HAP-1 (cell line): ENCODE measurements around the gene RAD54L2.
"Not testable (repeated sequence)": the region's sequence is repeated elsewhere in the genome, so short reads cannot be mapped to it uniquely, and the experiment has no call there.

ENCODE experiments used
- DNase-seq, 2 experiments: peaks; one replicate each; pipeline ENCODE4 v3.0.0-alpha.2; 2016 to 2020; ENCODE audit warnings: low spot score in 2 of 2
- H3K27me3 ChIP-seq: fragments of 250-450 bp; sonication (Bioruptor Pico); 2 replicates; pipeline ENCODE4 v1.5.1; 2020; ENCODE audit warnings: low read depth, mild to moderate bottlenecking, moderate library complexity
- H3K36me3 ChIP-seq: fragments of 250-450 bp; sonication (Bioruptor Pico); replicated peaks from 2 replicates; pipeline ENCODE4 v1.5.1; 2020; ENCODE audit warnings: mild to moderate bottlenecking
- H3K4me1 ChIP-seq: fragments of 250-450 bp; sonication (Bioruptor Pico); 2 replicates; pipeline ENCODE4 v1.5.1; 2020; ENCODE audit warnings: mild to moderate bottlenecking
- H3K4me3 ChIP-seq: fragments of 250-450 bp; sonication (Bioruptor Pico); 2 replicates; pipeline ENCODE4 v1.5.1; 2020; ENCODE audit warnings: mild to moderate bottlenecking, moderate library complexity
- H3K9me3 ChIP-seq: fragments of 250-450 bp; sonication (Bioruptor Pico); 2 replicates; pipeline ENCODE4 v1.5.1; 2020; ENCODE audit warnings: mild to moderate bottlenecking, moderate library complexity
- in situ Hi-C: fragments of 300-500 bp; cut with MboI; formaldehyde crosslinking; loops from 3 replicates; pipeline ENCODE4 v1.14.3; 2020; ENCODE audit warnings: low sequenced_read_pairs, inconsistent platforms, mixed read lengths

RAD54L2 gene

GRCh38 chr3:51559961-51560360, 21.4 kb downstream of the RAD54L2 start:
- no peak for DNase-seq

GRCh38 chr3:51562403-51562802, 23.9 kb downstream of the RAD54L2 start:
- H3K36me3 ChIP-seq, H3K4me1 ChIP-seq, H3K4me3 ChIP-seq, H3K27me3 ChIP-seq, H3K9me3 ChIP-seq, in situ Hi-C loops, DNase-seq: not testable (repeated sequence)

More at GRCh38 chr3:51559961-51560360, 21.4 kb downstream of the RAD54L2 start:
- no peaks in the 10 kb centered on the region for H3K27me3 ChIP-seq
- H3K4me1 ChIP-seq: no peaks in the 10 kb centered on the region
- H3K36me3 ChIP-seq: peaks cover 4% of the 10 kb centered on the region; the same call in 1 of the 2 replicates
- H3K4me3 ChIP-seq: no peak overlapping the region
- in situ Hi-C loops: no loop called here
- no peaks in the 10 kb centered on the region for H3K9me3 ChIP-seq

- H3K4me3 ChIP-seq: no peak overlapping the region
- no peaks in the 10 kb centered on the region for H3K36me3 ChIP-seq
- H3K27me3 ChIP-seq: no peaks in the 10 kb centered on the region
- in situ Hi-C loops: no loop called here
- no peaks in the 10 kb centered on the region for H3K9me3 ChIP-seq
- no peaks in the 10 kb centered on the region for H3K4me1 ChIP-seq
- no peak for DNase-seq
Observed at GRCh38 chr3:51568036-51568435, 29.5 kb downstream of the RAD54L2 start.

GRCh38 chr3:51568996-51569395, 30.5 kb downstream of the RAD54L2 start:
- in situ Hi-C loops: no loop called here
- Histone ChIP-seq H3K9me3 (no peaks in the 10 kb centered on the region), H3K4me3 (no peak overlapping the region), H3K27me3 (no peaks in the 10 kb centered on the region), H3K4me1 (no peaks in the 10 kb centered on the region), H3K36me3 (0 out of 2 replicates have a peak, but pooled peaks cover 4% of the 10 kb centered on the region)
- no peak for DNase-seq

GRCh38 chr3:51578238-51578637, 39.7 kb downstream of the RAD54L2 start:
- no peak for DNase-seq
- H3K36me3 ChIP-seq: peaks cover 3% of the 10 kb centered on the region; the same call in 1 of the 2 replicates
- in situ Hi-C loops: no loop called here
- peaks cover 26% of the 10 kb centered on the region for H3K4me1 ChIP-seq
- H3K27me3 ChIP-seq: no peaks in the 10 kb centered on the region
- H3K4me3 ChIP-seq: no peak overlapping the region
- no peaks in the 10 kb centered on the region for H3K9me3 ChIP-seq

GRCh38 chr3:51580418-51580817, 41.9 kb downstream of the RAD54L2 start:
- peaks cover 26% of the 10 kb centered on the region for H3K4me1 ChIP-seq

GRCh38 chr3:51581524-51581923, 43.0 kb downstream of the RAD54L2 start:
- Histone ChIP-seq H3K4me3 (no peak overlapping the region), H3K27me3 (no peaks in the 10 kb centered on the region), H3K9me3 (no peaks in the 10 kb centered on the region), H3K4me1 (peaks cover 26% of the 10 kb centered on the region), H3K36me3 (no peaks in the 10 kb centered on the region)
- peak; percentile 49 to 60 for DNase-seq
- in situ Hi-C loops: no loop called here

More at GRCh38 chr3:51580418-51580817, 41.9 kb downstream of the RAD54L2 start:
- in situ Hi-C loops: no loop called here
- Histone ChIP-seq H3K9me3 (no peaks in the 10 kb centered on the region), H3K36me3 (no peaks in the 10 kb centered on the region), H3K4me3 (no peak overlapping the region), H3K27me3 (no peaks in the 10 kb centered on the region)
- DNase-seq: peak; percentile 61 to 79

GRCh38 chr3:51585197-51585596, 46.7 kb downstream of the RAD54L2 start:
- peaks cover 4% of the 10 kb centered on the region; the same call in 1 of the 2 replicates for H3K36me3 ChIP-seq
- DNase-seq: no peak
- in situ Hi-C loops: no loop called here
- no peak overlapping the region for H3K4me3 ChIP-seq
- no peaks in the 10 kb centered on the region for H3K9me3 ChIP-seq
- H3K27me3 ChIP-seq: no peaks in the 10 kb centered on the region
- H3K4me1 ChIP-seq: peaks cover 21% of the 10 kb centered on the region

- Histone ChIP-seq H3K27me3 (no peaks in the 10 kb centered on the region), H3K36me3 (peaks cover 8% of the 10 kb centered on the region), H3K9me3 (no peaks in the 10 kb centered on the region), H3K4me1 (peaks cover 14% of the 10 kb centered on the region), H3K4me3 (no peak overlapping the region)
- in situ Hi-C loops: no loop called here
- no peak for DNase-seq
Observed at GRCh38 chr3:51585871-51586270, 47.4 kb downstream of the RAD54L2 start.
